ENCODE data around the gene MYDGF.

GRCh38 chr19:4649392-4650047 lies 20.6 kb downstream of the MYDGF start:
- no peak for TF ChIP-seq POLR2A (IDR thresholded peaks at IDR 0.05; ENCODE audit: low read depth, low read length)
- TF ChIP-seq POLR2AphosphoS5 (IDR thresholded peaks at IDR 0.05; ENCODE audit: low read depth, low read length): no peak
